Adrenal gland (tissue), 12 donors: ENCODE data around the gene STK11IP. TPM values are rescaled to one million over a fixed set of nuclear protein-coding genes. Genes with fewer than 3 reads are reported as not detected.

Source experiments
- DNase-seq, 7 donors: peaks; one replicate each; pipeline ENCODE4 v3.0.0-alpha.2; 2019 to 2020
- H3K27ac ChIP-seq, 5 donors: fragments of 200-600 bp; sonication (generic) in 4 of 5; 1 replicate in 3 of 5; 2 replicates in 2 of 5; pipeline versions ENCODE4 v1.5.1 to v1.8.0; 2016 to 2020; ENCODE audit warnings: mild to moderate bottlenecking in 1 of 5
- H3K27me3 ChIP-seq: fragments of 200-600 bp; 2 replicates; pipeline ENCODE4 v1.8.0; 2021
- H3K36me3 ChIP-seq, 2 donors: fragments of 200-600 bp; replicated peaks in 1 of 2; 1 replicate in 1 of 2; 2 replicates in 1 of 2; pipeline versions ENCODE4 v1.5.1 to v1.8.0; 2018 to 2022
- H3K4me1 ChIP-seq, 2 donors: fragments of 200-600 bp; replicated peaks in 1 of 2; 1 replicate in 1 of 2; 2 replicates in 1 of 2; pipeline versions ENCODE4 v1.5.1 to v1.8.0; 2018 to 2021
- H3K4me3 ChIP-seq, 4 donors: fragments of 200-600 bp; sonication (generic) in 3 of 4; one replicate each; pipeline ENCODE4 v1.5.1; 2016 to 2018
- H3K9me3 ChIP-seq, 3 donors: fragments of 200-600 bp; sonication (generic) in 1 of 3; replicated peaks in 1 of 3; 1 replicate in 2 of 3; 2 replicates in 1 of 3; pipeline versions ENCODE4 v1.5.1 to v1.8.0; 2016 to 2021
- POLR2A ChIP-seq, 2 donors: fragments of 450-650 bp; IDR thresholded peaks; one replicate each; pipeline ENCODE4 v1.6.1; 2017; ENCODE audit warnings: antibody characterized with exemption in 2 of 2, mild to moderate bottlenecking in 2 of 2, moderate library complexity in 1 of 2
- WGBS, 4 donors: extraction: QIAGEN DNeasy Blood & Tissue Kit in 2 of 4; methylation state at CpG; one replicate each; pipeline versions ENCODE4 v1.1.5 to v1.1.7; 2013 to 2017; 5-methylcytosine and 5-hydroxymethylcytosine counted together
- intact Hi-C, 2 donors: fragments of 100-400 bp; cut with DNase I; formaldehyde crosslinking; loops; one replicate each; pipeline versions ENCODE4 v1.14.1 to v1.15.0; 2022 to 2023
- polyA plus RNA-seq, 3 donors: library from polyadenylated mRNA; stranded (reverse); fragments of 200-250 nt in 2 of 3; fragments of 350-450 nt in 1 of 3; fragmentation: Illumina TruSeq in 1 of 3; extraction: RNeasy Lipid Tissue Mini Kit (QIAGEN cat#74804) in 1 of 3; gene quantifications; one replicate each; pipeline ENCODE4 v1.2.3, GENCODE V29; 2013 to 2014
- total RNA-seq, 9 donors: library from RNA; depleted of rRNA in 4 of 9; stranded (reverse); fragments of >200 nt in 4 of 9; fragments of 120-200 nt in 1 of 9; fragmentation: NEBNext Ultra II Directional in 1 of 9; extraction: Animal tissue kit (Norgen Biotek cat#: 25700) in 1 of 9; gene quantifications; one replicate each; pipeline versions ENCODE4 v1.1.0 to v1.2.4, GENCODE V29; 2013 to 2023
- TF ChIP-seq, protein P1 (sequence below), 6 experiments: fragments of 450-650 bp in 4 of 6; fragments of 200-600 bp in 2 of 6; sonication (generic) in 1 of 6; IDR thresholded peaks; 1 replicate in 5 of 6; 2 replicates in 1 of 6; pipeline versions ENCODE4 v1.5.1 to v1.8.0; 2016 to 2021; ENCODE audit warnings: antibody characterized with exemption in 6 of 6, mild to moderate bottlenecking in 2 of 6, moderate library complexity in 1 of 6
- donor health status: healthy with polysubstance abuse.
- donor health status: Bipolar disorder and iron deficiency.
- donor health status: DM: yes; HTN: yes; CAD: no.
- donor health status: DM: no; HTN: no; CAD: no.
- donor health status: DM: no; HTN: no; CAD: no.
- donor health status: DM: yes; HTN: yes; CAD: no.

The STK11IP gene
- total and polyA plus RNA-seq, 12 donors, result 5.0 to 68.1 (median 25.5) TPM

DNA sequence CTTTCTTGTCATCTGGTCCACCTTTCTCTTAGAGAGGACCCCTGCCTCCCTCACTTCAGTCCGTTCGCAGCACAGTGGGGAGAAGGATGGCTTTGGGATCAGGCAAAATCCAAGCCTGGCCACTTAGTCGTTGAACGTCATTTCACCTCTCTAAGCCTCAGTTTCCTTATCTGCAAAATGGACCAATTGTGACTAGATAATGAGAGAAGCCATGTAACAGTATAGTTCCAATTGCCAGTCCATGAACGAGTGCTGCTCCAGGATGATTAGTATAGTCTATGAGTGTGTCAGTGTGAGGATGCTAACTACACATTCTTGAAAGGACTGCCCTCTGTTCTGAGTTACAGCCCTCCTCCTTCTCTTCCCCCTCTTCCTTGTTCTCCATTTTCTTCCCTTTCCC is 24.5 kb upstream of the STK11IP start:
- Histone ChIP-seq H3K27me3 (no peaks in the 10 kb centered on the region), H3K9me3 (no peaks in the 10 kb centered on the region), H3K36me3 (peaks cover 0 to under 1% of the 10 kb centered on the region in 2 donors), H3K4me1 (peaks cover 10 to 16% of the 10 kb centered on the region in 2 donors), H3K27ac (peak overlapping the region in 1 of 5 donors; percentile 92), H3K4me3 (no peak overlapping the region)
- 66 to 78% (median 71%) methylated on average over 5 of the region's 5 CpGs for WGBS, 4 donors
- intact Hi-C loops, result no loop called here
- TF ChIP-seq POLR2A (IDR thresholded peaks at IDR 0.05), result no peak
- TF ChIP-seq, protein P1, sequence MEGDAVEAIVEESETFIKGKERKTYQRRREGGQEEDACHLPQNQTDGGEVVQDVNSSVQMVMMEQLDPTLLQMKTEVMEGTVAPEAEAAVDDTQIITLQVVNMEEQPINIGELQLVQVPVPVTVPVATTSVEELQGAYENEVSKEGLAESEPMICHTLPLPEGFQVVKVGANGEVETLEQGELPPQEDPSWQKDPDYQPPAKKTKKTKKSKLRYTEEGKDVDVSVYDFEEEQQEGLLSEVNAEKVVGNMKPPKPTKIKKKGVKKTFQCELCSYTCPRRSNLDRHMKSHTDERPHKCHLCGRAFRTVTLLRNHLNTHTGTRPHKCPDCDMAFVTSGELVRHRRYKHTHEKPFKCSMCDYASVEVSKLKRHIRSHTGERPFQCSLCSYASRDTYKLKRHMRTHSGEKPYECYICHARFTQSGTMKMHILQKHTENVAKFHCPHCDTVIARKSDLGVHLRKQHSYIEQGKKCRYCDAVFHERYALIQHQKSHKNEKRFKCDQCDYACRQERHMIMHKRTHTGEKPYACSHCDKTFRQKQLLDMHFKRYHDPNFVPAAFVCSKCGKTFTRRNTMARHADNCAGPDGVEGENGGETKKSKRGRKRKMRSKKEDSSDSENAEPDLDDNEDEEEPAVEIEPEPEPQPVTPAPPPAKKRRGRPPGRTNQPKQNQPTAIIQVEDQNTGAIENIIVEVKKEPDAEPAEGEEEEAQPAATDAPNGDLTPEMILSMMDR (IDR thresholded peaks at IDR 0.05), result no peak
- no peak for DNase-seq

DNA sequence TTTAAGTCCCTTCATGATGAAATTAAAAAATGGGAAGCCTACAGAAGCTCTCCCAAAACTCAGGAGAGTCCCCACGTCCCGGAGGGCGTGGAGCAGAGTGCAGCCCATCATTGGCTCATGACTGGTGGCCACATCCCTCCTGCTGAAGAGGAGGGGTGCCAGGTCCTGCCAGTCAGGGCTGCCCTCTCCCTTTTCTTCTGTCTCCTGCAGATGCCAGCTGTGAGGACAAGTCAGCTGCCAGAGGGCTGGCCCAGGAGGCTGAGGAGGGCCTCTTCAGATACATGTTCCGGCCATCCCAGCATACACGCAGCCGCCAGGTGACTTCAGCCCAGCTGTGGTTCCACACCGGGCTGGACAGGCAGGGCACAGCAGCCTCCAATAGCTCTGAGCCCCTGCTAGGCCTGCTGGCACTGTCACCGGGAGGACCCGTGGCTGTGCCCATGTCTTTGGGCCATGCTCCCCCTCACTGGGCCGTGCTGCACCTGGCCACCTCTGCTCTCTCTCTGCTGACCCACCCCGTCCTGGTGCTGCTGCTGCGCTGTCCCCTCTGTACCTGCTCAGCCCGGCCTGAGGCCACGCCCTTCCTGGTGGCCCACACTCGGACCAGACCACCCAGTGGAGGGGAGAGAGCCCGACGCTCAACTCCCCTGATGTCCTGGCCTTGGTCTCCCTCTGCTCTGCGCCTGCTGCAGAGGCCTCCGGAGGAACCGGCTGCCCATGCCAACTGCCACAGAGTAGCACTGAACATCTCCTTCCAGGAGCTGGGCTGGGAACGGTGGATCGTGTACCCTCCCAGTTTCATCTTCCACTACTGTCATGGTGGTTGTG is 23.0 kb upstream of the STK11IP start:
- Histone ChIP-seq H3K4me1 (peaks cover 7 to 16% of the 10 kb centered on the region in 2 donors), H3K4me3 (no peak overlapping the region), H3K9me3 (no peaks in the 10 kb centered on the region), H3K27me3 (no peaks in the 10 kb centered on the region), H3K27ac (no peak overlapping the region), H3K36me3 (no peaks in the 10 kb centered on the region)
- no peak for TF ChIP-seq POLR2A (IDR thresholded peaks at IDR 0.05)
- TF ChIP-seq, protein P1 (IDR thresholded peaks at IDR 0.05), result no peak
- DNase-seq, result peak in 2 of 7 donors; percentile 54 to 60
- WGBS, 4 donors, result 86 to 92% (median 89%) methylated on average over 8 to 22 of the region's 22 CpGs
- intact Hi-C loops, result no loop called here

DNA sequence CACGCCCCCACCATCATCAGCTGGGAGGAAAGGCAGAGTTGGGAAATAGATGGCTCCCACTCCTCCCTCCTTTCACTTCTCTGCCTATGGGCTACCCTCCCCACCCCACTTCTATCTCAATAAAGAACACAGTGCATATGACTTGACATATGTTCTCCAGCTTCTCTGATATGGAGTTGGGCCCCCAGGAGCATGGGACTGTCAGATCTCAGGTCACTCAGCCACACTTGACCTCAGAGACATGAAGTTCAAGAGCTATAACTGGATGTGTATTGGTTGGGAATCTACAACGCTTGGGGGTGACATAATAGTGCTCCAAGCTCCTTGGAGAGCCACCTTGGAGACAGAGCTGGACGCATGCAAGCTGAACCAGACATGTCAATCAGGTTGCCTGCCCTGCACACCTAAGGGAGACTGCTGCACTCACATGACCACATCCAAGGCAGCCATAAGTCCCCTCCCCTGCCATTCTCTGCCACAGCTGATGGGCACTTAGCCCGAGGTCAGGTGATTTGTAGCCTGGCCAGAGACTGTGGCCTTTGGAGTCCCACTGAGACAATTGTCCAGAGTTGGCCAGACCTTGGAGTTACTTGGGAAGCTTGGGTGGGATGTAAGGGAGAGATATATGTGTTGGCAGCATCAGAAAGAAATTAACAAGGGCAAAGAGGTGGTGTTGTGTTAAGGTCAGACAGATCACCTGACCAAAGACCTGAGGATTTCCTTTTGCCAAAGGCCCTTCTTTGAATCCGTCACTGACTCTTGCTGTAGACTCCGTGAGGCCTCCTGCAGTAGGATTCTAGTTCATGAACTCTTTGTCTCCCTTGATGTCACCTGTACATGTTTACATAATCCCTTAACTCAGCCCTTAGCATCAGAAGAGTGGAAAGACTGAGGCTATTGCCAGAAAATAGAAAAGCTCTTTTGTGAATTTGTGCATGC is 21.8 kb upstream of the STK11IP start:
- intact Hi-C loops, result no loop called here
- Histone ChIP-seq H3K4me1 (peaks cover 0 to 11% of the 10 kb centered on the region in 2 donors), H3K4me3 (no peak overlapping the region), H3K27ac (no peak overlapping the region), H3K9me3 (no peaks in the 10 kb centered on the region), H3K36me3 (no peaks in the 10 kb centered on the region), H3K27me3 (no peaks in the 10 kb centered on the region)
- TF ChIP-seq, protein P1 (IDR thresholded peaks at IDR 0.05), result no peak
- TF ChIP-seq POLR2A (IDR thresholded peaks at IDR 0.05), result no peak
- no peak for DNase-seq
- WGBS, 4 donors, result 68 to 77% (median 72%) methylated on average over 4 to 6 of the region's 6 CpGs
